GM23338 (cell line): ENCODE data around the gene COBLL1. TPM values are rescaled to one million over a fixed set of nuclear protein-coding genes. Genes with fewer than 3 reads are reported as not detected.

Experiments used
- ATAC-seq: fragments of 200-7000 bp; cut with Tn5 transposase; 3 replicates; pipeline ENCODE4 v1.9.1; 2020
- DNase-seq: peaks from one replicate; pipeline ENCODE4 v3.0.0-alpha.2; 2015; ENCODE audit warnings: low spot score
- H2AFZ ChIP-seq: fragments of 200-600 bp; sonication (generic); 2 replicates; pipeline ENCODE4 v1.8.0; 2016; ENCODE audit warnings: antibody characterized with exemption, mild to moderate bottlenecking, moderate library complexity
- H3F3A ChIP-seq: fragments of 200-600 bp; sonication (generic); replicated peaks from 2 replicates; pipeline ENCODE4 v1.8.0; 2017; ENCODE audit warnings: antibody characterized with exemption, mixed run types, low read depth
- H3K27ac ChIP-seq: fragments of 200-600 bp; sonication (generic); 2 replicates; pipeline ENCODE4 v1.6.1; 2016; ENCODE audit warnings: low read depth
- H3K27me3 ChIP-seq: fragments of 200-600 bp; sonication (generic); 2 replicates; pipeline ENCODE4 v1.8.0; 2016; ENCODE audit warnings: mild to moderate bottlenecking, mixed run types, moderate library complexity; ENCODE audit not compliant: insufficient read depth
- H3K36me3 ChIP-seq: fragments of 200-600 bp; sonication (generic); 2 replicates; pipeline ENCODE4 v1.8.0; 2016; ENCODE audit warnings: mild to moderate bottlenecking; ENCODE audit not compliant: insufficient read depth
- H3K4me1 ChIP-seq: fragments of 200-600 bp; sonication (generic); 2 replicates; pipeline ENCODE4 v1.8.0; 2016; ENCODE audit warnings: mild to moderate bottlenecking, moderate library complexity; ENCODE audit not compliant: insufficient read depth
- H3K4me2 ChIP-seq: fragments of 200-600 bp; sonication (generic); 2 replicates; pipeline ENCODE4 v1.7.1; 2017; ENCODE audit warnings: mixed run types
- H3K4me3 ChIP-seq: fragments of 200-600 bp; sonication (generic); 2 replicates; pipeline ENCODE4 v1.6.1; 2016; ENCODE audit warnings: mixed run types
- H3K79me2 ChIP-seq: fragments of 200-600 bp; sonication (generic); replicated peaks from 2 replicates; pipeline ENCODE4 v1.8.0; 2017; ENCODE audit warnings: mild to moderate bottlenecking; ENCODE audit not compliant: insufficient read depth
- H3K9me2 ChIP-seq: fragments of 200-600 bp; sonication (generic); 2 replicates; pipeline ENCODE4 v1.8.0; 2017; ENCODE audit not compliant: insufficient read depth
- H4K20me1 ChIP-seq: fragments of 200-600 bp; sonication (generic); replicated peaks from 2 replicates; pipeline ENCODE4 v1.8.0; 2017; ENCODE audit warnings: mild to moderate bottlenecking; ENCODE audit not compliant: insufficient read depth
- H3K27ac Mint-ChIP-seq: 2 replicates; pipeline ENCODE4 v1.8.0; 2020; ENCODE audit warnings: inconsistent platforms, mild to moderate bottlenecking, moderate library complexity, mixed read lengths
- H3K27me3 Mint-ChIP-seq: 3 replicates; pipeline ENCODE4 v1.8.0; 2022; ENCODE audit warnings: low read depth, mild to moderate bottlenecking, moderate library complexity, mixed read lengths, inconsistent platforms; ENCODE audit not compliant: insufficient read depth, poor library complexity
- H3K36me3 Mint-ChIP-seq: 3 replicates; pipeline ENCODE4 v1.8.0; 2021; ENCODE audit warnings: low read depth, mild to moderate bottlenecking, inconsistent platforms, moderate library complexity, mixed read lengths
- H3K4me1 Mint-ChIP-seq: 3 replicates; pipeline ENCODE4 v1.8.0; 2020; ENCODE audit warnings: mild to moderate bottlenecking, inconsistent platforms, mixed read lengths
- H3K4me3 Mint-ChIP-seq: 3 replicates; pipeline ENCODE4 v1.8.0; 2021; ENCODE audit warnings: moderate library complexity, mild to moderate bottlenecking, inconsistent platforms, mixed read lengths
- H3K9me3 Mint-ChIP-seq: 3 replicates; pipeline ENCODE4 v1.8.0; 2020; ENCODE audit warnings: moderate library complexity, mild to moderate bottlenecking, inconsistent platforms, mixed read lengths
- CREB1 ChIP-seq: fragments of 250-450 bp; sonication (Bioruptor Pico); IDR thresholded peaks from 2 replicates; pipeline ENCODE4 v1.5.0; 2020; ENCODE audit warnings: low read depth, mild to moderate bottlenecking, moderate library complexity
- EZH2 ChIP-seq: fragments of 200-600 bp; sonication (generic); IDR thresholded peaks from one replicate; pipeline ENCODE4 v1.8.0; 2017; ENCODE audit warnings: antibody characterized with exemption, mild to moderate bottlenecking, low read depth; ENCODE audit not compliant: unreplicated experiment
- EZH2phosphoT487 ChIP-seq: fragments of 200-600 bp; sonication (generic); IDR thresholded peaks from one replicate; pipeline ENCODE4 v1.8.1; 2018; ENCODE audit warnings: antibody characterized with exemption; ENCODE audit not compliant: unreplicated experiment
- JUNB ChIP-seq: IDR thresholded peaks from one replicate; pipeline ENCODE4 v1.6.1; 2016; ENCODE audit warnings: antibody characterized with exemption; ENCODE audit not compliant: unreplicated experiment
- NANOG ChIP-seq: IDR thresholded peaks from 2 replicates; pipeline ENCODE4 v1.6.1; 2016; ENCODE audit warnings: antibody characterized with exemption, borderline replicate concordance
- POLR2AphosphoS5 ChIP-seq: IDR thresholded peaks from 2 replicates; pipeline ENCODE4 v1.6.1; 2016; ENCODE audit warnings: antibody characterized with exemption, low read depth
- STAT1 ChIP-seq: IDR thresholded peaks from one replicate; pipeline ENCODE4 v1.6.1; 2016; ENCODE audit warnings: antibody characterized with exemption; ENCODE audit not compliant: unreplicated experiment
- ZNF114 ChIP-seq: fragments of 250-450 bp; sonication (Bioruptor Pico); IDR thresholded peaks from 2 replicates; pipeline ENCODE4 v1.5.0; 2020; ENCODE audit warnings: mild to moderate bottlenecking, moderate library complexity
- ZNF331 ChIP-seq: fragments of 250-450 bp; sonication (Bioruptor Pico); IDR thresholded peaks from 2 replicates; pipeline ENCODE4 v1.5.0; 2020; ENCODE audit warnings: low read depth, mild to moderate bottlenecking, moderate library complexity
- polyA plus RNA-seq: library from polyadenylated mRNA; unstranded; fragments of >200 nt; fragmentation: Nextera tagmentation; extraction: Ambion mirVana; gene quantifications from 2 replicates; pipeline ENCODE4 v1.2.1, GENCODE V29; 2016
- total RNA-seq: library from RNA; depleted of rRNA; stranded (reverse); fragments of >200 nt; shearing (Covaris generic); gene quantifications from 2 replicates; pipeline ENCODE4 v1.2.3, GENCODE V29; 2014
- TF ChIP-seq, protein P1 (sequence below): IDR thresholded peaks from 2 replicates; pipeline ENCODE4 v1.6.1; 2016; ENCODE audit warnings: antibody characterized with exemption
- TF ChIP-seq, protein P2 (sequence below), 2 experiments: fragments of 200-600 bp in 1 of 2; sonication (generic) in 1 of 2; conservative IDR thresholded peaks; 2 replicates each; pipeline versions ENCODE4 v1.5.1 to v1.6.1; 2016 to 2017; ENCODE audit warnings: antibody characterized with exemption in 2 of 2, low read depth in 2 of 2, mild to moderate bottlenecking in 2 of 2, moderate library complexity in 1 of 2
- TF ChIP-seq, protein P3 (sequence below): fragments of 250-450 bp; sonication (Bioruptor Pico); IDR thresholded peaks from 2 replicates; pipeline ENCODE4 v1.5.0; 2020; ENCODE audit warnings: mild to moderate bottlenecking, moderate library complexity
- TF ChIP-seq, protein P4 (sequence below): IDR thresholded peaks from one replicate; pipeline ENCODE4 v1.6.1; 2018; ENCODE audit warnings: antibody characterized with exemption; ENCODE audit not compliant: unreplicated experiment

COBLL1 gene
- total and polyA plus RNA-seq, 2 experiments from 2014 or later: 2.9 to 7.4 TPM

DNA sequence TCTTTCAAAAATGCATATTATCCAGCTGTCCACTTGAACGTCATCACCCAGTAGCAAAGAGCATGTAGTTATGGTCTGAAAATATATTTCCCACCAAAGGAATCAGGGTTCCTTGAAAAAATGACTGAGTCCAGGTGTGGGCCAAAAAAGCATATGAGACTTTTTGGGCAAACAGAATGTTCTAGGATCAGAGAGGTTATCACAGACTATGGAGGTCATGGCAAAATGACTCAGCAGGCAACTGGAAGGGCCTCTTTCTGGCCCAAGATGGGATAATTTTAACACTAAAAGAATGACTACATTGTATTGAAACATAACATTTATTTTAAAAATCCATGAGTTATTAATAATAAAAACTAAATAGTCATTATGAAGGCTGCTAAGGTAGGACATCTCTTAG lies 77.1 kb downstream of the COBLL1 start:
- Histone ChIP-seq H3K4me1 (no peaks in the 10 kb centered on the region), H3K4me3 (no peak overlapping the region), H4K20me1 (no peaks in the 10 kb centered on the region), H3K27me3 (no peaks in the 10 kb centered on the region), H3K27ac (no peak overlapping the region), H2AFZ (no peak overlapping the region), H3F3A (no peaks in the 10 kb centered on the region), H3K79me2 (no peaks in the 10 kb centered on the region), H3K36me3 (no peaks in the 10 kb centered on the region), H3K4me2 (no peak overlapping the region), H3K9me2 (no peaks in the 10 kb centered on the region)
- Mint-ChIP-seq H3K36me3 (no peaks in the 10 kb centered on the region), H3K27ac (no peak overlapping the region), H3K27me3 (peaks cover 5% of the 10 kb centered on the region), H3K4me1 (no peaks in the 10 kb centered on the region; the same call in 2 of the 3 replicates), H3K4me3 (no peak overlapping the region), H3K9me3 (no peaks in the 10 kb centered on the region)
- TF ChIP-seq, protein P1, sequence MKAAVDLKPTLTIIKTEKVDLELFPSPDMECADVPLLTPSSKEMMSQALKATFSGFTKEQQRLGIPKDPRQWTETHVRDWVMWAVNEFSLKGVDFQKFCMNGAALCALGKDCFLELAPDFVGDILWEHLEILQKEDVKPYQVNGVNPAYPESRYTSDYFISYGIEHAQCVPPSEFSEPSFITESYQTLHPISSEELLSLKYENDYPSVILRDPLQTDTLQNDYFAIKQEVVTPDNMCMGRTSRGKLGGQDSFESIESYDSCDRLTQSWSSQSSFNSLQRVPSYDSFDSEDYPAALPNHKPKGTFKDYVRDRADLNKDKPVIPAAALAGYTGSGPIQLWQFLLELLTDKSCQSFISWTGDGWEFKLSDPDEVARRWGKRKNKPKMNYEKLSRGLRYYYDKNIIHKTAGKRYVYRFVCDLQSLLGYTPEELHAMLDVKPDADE: no peak
- TF ChIP-seq STAT1 (no peak), NANOG (no peak), ZNF331 (no peak), CREB1 (CRISPR knock-in tag) (no peak), ZNF114 (CRISPR knock-in tag) (no peak), POLR2AphosphoS5 (no peak), EZH2 (no peak), JUNB (no peak), EZH2phosphoT487 (no peak)
- TF ChIP-seq, protein P2, sequence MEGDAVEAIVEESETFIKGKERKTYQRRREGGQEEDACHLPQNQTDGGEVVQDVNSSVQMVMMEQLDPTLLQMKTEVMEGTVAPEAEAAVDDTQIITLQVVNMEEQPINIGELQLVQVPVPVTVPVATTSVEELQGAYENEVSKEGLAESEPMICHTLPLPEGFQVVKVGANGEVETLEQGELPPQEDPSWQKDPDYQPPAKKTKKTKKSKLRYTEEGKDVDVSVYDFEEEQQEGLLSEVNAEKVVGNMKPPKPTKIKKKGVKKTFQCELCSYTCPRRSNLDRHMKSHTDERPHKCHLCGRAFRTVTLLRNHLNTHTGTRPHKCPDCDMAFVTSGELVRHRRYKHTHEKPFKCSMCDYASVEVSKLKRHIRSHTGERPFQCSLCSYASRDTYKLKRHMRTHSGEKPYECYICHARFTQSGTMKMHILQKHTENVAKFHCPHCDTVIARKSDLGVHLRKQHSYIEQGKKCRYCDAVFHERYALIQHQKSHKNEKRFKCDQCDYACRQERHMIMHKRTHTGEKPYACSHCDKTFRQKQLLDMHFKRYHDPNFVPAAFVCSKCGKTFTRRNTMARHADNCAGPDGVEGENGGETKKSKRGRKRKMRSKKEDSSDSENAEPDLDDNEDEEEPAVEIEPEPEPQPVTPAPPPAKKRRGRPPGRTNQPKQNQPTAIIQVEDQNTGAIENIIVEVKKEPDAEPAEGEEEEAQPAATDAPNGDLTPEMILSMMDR (conservative IDR thresholded peaks at IDR 0.05; ENCODE audit: low read depth in 2 of 2): no peak
- TF ChIP-seq, protein P3, sequence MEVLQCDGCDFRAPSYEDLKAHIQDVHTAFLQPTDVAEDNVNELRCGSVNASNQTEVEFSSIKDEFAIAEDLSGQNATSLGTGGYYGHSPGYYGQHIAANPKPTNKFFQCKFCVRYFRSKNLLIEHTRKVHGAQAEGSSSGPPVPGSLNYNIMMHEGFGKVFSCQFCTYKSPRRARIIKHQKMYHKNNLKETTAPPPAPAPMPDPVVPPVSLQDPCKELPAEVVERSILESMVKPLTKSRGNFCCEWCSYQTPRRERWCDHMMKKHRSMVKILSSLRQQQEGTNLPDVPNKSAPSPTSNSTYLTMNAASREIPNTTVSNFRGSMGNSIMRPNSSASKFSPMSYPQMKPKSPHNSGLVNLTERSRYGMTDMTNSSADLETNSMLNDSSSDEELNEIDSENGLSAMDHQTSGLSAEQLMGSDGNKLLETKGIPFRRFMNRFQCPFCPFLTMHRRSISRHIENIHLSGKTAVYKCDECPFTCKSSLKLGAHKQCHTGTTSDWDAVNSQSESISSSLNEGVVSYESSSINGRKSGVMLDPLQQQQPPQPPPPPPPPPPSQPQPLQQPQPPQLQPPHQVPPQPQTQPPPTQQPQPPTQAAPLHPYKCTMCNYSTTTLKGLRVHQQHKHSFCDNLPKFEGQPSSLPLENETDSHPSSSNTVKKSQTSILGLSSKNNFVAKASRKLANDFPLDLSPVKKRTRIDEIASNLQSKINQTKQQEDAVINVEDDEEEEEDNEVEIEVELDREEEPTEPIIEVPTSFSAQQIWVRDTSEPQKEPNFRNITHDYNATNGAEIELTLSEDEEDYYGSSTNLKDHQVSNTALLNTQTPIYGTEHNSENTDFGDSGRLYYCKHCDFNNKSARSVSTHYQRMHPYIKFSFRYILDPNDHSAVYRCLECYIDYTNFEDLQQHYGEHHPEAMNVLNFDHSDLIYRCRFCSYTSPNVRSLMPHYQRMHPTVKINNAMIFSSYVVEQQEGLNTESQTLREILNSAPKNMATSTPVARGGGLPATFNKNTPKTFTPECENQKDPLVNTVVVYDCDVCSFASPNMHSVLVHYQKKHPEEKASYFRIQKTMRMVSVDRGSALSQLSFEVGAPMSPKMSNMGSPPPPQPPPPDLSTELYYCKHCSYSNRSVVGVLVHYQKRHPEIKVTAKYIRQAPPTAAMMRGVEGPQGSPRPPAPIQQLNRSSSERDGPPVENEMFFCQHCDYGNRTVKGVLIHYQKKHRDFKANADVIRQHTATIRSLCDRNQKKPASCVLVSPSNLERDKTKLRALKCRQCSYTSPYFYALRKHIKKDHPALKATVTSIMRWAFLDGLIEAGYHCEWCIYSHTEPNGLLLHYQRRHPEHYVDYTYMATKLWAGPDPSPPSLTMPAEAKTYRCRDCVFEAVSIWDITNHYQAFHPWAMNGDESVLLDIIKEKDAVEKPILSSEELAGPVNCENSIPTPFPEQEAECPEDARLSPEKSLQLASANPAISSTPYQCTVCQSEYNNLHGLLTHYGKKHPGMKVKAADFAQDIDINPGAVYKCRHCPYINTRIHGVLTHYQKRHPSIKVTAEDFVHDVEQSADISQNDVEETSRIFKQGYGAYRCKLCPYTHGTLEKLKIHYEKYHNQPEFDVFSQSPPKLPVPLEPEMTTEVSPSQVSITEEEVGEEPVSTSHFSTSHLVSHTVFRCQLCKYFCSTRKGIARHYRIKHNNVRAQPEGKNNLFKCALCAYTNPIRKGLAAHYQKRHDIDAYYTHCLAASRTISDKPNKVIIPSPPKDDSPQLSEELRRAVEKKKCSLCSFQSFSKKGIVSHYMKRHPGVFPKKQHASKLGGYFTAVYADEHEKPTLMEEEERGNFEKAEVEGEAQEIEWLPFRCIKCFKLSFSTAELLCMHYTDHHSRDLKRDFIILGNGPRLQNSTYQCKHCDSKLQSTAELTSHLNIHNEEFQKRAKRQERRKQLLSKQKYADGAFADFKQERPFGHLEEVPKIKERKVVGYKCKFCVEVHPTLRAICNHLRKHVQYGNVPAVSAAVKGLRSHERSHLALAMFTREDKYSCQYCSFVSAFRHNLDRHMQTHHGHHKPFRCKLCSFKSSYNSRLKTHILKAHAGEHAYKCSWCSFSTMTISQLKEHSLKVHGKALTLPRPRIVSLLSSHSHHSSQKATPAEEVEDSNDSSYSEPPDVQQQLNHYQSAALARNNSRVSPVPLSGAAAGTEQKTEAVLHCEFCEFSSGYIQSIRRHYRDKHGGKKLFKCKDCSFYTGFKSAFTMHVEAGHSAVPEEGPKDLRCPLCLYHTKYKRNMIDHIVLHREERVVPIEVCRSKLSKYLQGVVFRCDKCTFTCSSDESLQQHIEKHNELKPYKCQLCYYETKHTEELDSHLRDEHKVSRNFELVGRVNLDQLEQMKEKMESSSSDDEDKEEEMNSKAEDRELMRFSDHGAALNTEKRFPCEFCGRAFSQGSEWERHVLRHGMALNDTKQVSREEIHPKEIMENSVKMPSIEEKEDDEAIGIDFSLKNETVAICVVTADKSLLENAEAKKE (CRISPR knock-in tag): no peak
- TF ChIP-seq, protein P4, sequence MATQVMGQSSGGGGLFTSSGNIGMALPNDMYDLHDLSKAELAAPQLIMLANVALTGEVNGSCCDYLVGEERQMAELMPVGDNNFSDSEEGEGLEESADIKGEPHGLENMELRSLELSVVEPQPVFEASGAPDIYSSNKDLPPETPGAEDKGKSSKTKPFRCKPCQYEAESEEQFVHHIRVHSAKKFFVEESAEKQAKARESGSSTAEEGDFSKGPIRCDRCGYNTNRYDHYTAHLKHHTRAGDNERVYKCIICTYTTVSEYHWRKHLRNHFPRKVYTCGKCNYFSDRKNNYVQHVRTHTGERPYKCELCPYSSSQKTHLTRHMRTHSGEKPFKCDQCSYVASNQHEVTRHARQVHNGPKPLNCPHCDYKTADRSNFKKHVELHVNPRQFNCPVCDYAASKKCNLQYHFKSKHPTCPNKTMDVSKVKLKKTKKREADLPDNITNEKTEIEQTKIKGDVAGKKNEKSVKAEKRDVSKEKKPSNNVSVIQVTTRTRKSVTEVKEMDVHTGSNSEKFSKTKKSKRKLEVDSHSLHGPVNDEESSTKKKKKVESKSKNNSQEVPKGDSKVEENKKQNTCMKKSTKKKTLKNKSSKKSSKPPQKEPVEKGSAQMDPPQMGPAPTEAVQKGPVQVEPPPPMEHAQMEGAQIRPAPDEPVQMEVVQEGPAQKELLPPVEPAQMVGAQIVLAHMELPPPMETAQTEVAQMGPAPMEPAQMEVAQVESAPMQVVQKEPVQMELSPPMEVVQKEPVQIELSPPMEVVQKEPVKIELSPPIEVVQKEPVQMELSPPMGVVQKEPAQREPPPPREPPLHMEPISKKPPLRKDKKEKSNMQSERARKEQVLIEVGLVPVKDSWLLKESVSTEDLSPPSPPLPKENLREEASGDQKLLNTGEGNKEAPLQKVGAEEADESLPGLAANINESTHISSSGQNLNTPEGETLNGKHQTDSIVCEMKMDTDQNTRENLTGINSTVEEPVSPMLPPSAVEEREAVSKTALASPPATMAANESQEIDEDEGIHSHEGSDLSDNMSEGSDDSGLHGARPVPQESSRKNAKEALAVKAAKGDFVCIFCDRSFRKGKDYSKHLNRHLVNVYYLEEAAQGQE: no peak
- DNase-seq (no peak), ATAC-seq (no peak)
